ENCODE results near the gene LRRC51. TPM values are rescaled to one million over a fixed set of nuclear protein-coding genes. Genes with fewer than 3 reads are reported as not detected.
"Not testable (repeated sequence)": the region's sequence is repeated elsewhere in the genome, so short reads cannot be mapped to it uniquely, and the experiment has no call there.

Gene LRRC51
- total RNA-seq, 1 donor from 2014 or later, result 2.6 TPM

DNA sequence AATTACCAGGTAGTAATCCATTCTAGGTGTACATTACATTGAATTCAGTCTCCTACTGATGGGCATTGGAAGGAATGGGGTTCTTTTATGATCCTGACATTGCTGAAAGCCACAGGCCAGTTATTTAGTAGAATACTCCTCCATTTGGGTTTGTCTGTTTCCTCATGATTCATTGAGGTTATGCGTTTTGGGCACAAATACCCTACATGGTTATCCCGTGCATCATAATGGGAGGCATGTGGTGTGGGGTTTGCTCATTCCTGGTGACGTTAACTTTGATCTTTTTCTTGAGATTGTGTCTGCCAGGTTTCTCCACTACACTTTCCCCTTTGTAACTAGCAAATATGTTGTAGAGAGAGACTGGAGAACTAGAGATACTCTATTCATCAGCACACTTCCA is 60.4 kb downstream of the LRRC51 start:
- no peak overlapping the region for H3K4me3 ChIP-seq (ENCODE audit: low read depth, low read length)
- no peaks in the 10 kb centered on the region for H3K27me3 ChIP-seq (ENCODE audit: control insufficient read depth, insufficient read depth, low read length)
- FAIRE-seq (no peak), DNase-seq (ENCODE audit: low read depth) (peak; percentile 93)
- H3K36me3 ChIP-seq (ENCODE audit: control insufficient read depth, insufficient read depth, low read length), result no peaks in the 10 kb centered on the region
- TF ChIP-seq CTCF (IDR thresholded peaks at IDR 0.05; ENCODE audit: insufficient read depth, low read length, severe bottlenecking), result no peak

GRCh38 chr11:72142086-72142485 is 61.4 kb downstream of the LRRC51 start:
- DNase-seq (ENCODE audit: low read depth) (peak; percentile 91), FAIRE-seq (peak; percentile 93)
- not testable (repeated sequence) for H3K4me3 ChIP-seq (ENCODE audit: low read depth, low read length); H3K27me3 ChIP-seq (ENCODE audit: control insufficient read depth, insufficient read depth, low read length); H3K36me3 ChIP-seq (ENCODE audit: control insufficient read depth, insufficient read depth, low read length)

DNA sequence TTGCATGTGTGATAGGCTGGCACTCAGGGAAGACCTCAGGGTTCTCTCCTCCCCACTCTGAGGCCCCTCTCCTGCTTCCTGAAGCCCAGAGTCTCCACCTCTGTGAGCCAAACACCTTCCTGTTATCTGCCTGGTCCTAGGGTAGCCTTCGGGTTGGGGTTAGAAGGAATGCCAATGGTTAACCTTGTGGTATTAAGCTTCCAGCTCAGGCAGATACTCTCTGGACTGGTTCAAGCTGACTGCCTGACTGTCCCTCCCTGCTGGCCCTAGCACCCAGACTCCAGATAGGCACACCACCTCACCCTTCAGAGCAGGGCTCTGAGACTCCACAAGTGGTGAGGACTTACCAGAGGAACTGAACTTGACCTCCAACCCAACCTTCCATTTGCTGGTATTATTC is 61.9 kb downstream of the LRRC51 start:
- H3K4me3 ChIP-seq (ENCODE audit: low read depth, low read length); DNase-seq (ENCODE audit: low read depth); H3K27me3 ChIP-seq (ENCODE audit: control insufficient read depth, insufficient read depth, low read length); H3K36me3 ChIP-seq (ENCODE audit: control insufficient read depth, insufficient read depth, low read length): not testable (repeated sequence)
- peak; percentile 88 for FAIRE-seq

DNA sequence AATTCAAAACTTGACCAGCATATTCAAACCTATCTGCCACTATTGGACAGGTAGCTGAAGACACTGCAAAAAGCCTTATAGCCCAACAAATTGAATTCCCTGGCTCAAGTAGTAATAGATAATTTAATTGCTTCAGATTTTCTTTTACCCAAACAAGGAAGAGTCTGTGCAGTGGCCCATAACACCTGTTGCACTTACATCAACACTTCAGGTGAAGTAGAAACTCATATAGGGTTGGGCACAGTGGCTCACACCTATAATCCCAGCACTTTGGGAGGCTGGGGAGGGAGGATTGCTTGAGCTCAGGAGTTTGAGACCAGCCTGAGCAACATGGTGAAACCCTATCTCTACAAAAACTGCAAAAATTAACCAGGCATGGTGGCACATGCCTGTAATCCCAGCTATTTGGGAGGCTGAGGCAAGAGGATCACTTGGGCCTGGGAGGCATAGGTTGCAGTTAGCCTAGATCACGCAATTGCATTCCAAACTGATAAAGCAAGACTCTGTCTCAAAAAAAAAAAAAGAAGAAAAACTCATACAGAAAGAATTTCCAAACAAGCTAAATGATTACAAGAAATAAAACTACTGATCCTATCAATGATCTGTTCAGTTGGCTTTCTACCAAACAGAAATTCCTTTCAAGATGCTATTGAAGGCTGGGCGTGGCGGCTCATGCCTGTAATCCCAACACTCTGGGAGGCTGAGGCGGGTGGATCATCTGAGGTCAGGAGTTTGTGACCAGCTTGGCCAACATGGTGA is 64.3 kb downstream of the LRRC51 start:
- FAIRE-seq, result no peak

More for the DNA sequence above, 64.3 kb downstream of the LRRC51 start:
- Histone ChIP-seq H3K4me3 (ENCODE audit: low read depth, low read length) (no peak overlapping the region), H3K27me3 (ENCODE audit: control insufficient read depth, insufficient read depth, low read length) (no peaks in the 10 kb centered on the region), H3K36me3 (ENCODE audit: control insufficient read depth, insufficient read depth, low read length) (no peaks in the 10 kb centered on the region)
- peak; percentile 89 for DNase-seq (ENCODE audit: low read depth)
- TF ChIP-seq CTCF (IDR thresholded peaks at IDR 0.05; ENCODE audit: insufficient read depth, low read length, severe bottlenecking), result no peak

Other genes starting within 250 kb of the LRRC51 start
- gene DEFB108B, start 247.7 kb upstream of the LRRC51 start, total RNA-seq, result not detected in 2 replicates
- not detected in 2 replicates for gene DEFB131B, start 202.4 kb upstream of the LRRC51 start, total RNA-seq
- gene XNDC1N, start 152.3 kb upstream of the LRRC51 start, total RNA-seq, result 5.9 and 6.1 TPM in 2 replicates
- 28.5 and 32.6 TPM in 2 replicates for gene RNF121, start 151.8 kb upstream of the LRRC51 start, total RNA-seq
- 1.4 and 2.1 TPM in 2 replicates for gene IL18BP, start 81.9 kb upstream of the LRRC51 start, total RNA-seq
- 52.7 and 79.1 TPM in 2 replicates for gene NUMA1, start 308 bp upstream of the LRRC51 start, total RNA-seq
- gene LAMTOR1, start 22.4 kb downstream of the LRRC51 start, total RNA-seq, result 79.2 and 128 TPM in 2 replicates
- gene TOMT, start 25.1 kb downstream of the LRRC51 start, total RNA-seq, result not detected in 2 replicates
- 19.0 and 32.5 TPM in 2 replicates for gene ANAPC15, start 31.8 kb downstream of the LRRC51 start, total RNA-seq
- 11.3 and 26.4 TPM in 2 replicates for gene FOLR3, start 54.9 kb downstream of the LRRC51 start, total RNA-seq
- gene FOLR1, start 111.3 kb downstream of the LRRC51 start, total RNA-seq, result 0.53 and 1.3 TPM in 2 replicates
- gene FOLR2, start 135.9 kb downstream of the LRRC51 start, total RNA-seq, result not detected in 2 replicates
- gene INPPL1, start 143.9 kb downstream of the LRRC51 start, total RNA-seq, result 12.6 and 24.6 TPM in 2 replicates
- gene PHOX2A, start 163.3 kb downstream of the LRRC51 start, total RNA-seq, result not detected in 2 replicates

All from bronchial epithelial cell (primary cell).